GM18498 (cell line): ENCODE results near the gene SLC46A2.
A peak's percentile ranks its signal among the peaks of the same experiment; 100 is the strongest.

Experiments used
- ATAC-seq: cut with Tn5 transposase; IDR thresholded peaks from one replicate; pipeline ENCODE4 v1.9.1; 2021; ENCODE audit warnings: mild to moderate bottlenecking, moderate library complexity; ENCODE audit not compliant: unreplicated experiment

The SLC46A2 gene

GRCh38 chr9:112890106-112891081 is at the start of gene SLC46A2:
SLC46A2 (minus strand) TSS chr9:112890876; CDS start chr9:112890681, 195 bp downstream.
- ATAC-seq, result no peak

GRCh38 chr9:112939418-112939817 is 48.7 kb upstream of the SLC46A2 start:
- no peak for ATAC-seq

GRCh38 chr9:112933696-112934095 is 43.0 kb upstream of the SLC46A2 start:
- no peak for ATAC-seq

- ATAC-seq, result no peak
Observed at GRCh38 chr9:112925058-112925641, 34.5 kb upstream of the SLC46A2 start.

- ATAC-seq, result peak; percentile 70
Observed at GRCh38 chr9:112921549-112921948, 30.9 kb upstream of the SLC46A2 start.

- ATAC-seq, result no peak
Observed at GRCh38 chr9:112917987-112918362, 27.3 kb upstream of the SLC46A2 start.

GRCh38 chr9:112917047-112917986 is 26.6 kb upstream of the SLC46A2 start:
- no peak for ATAC-seq

- ATAC-seq, result no peak
Observed at GRCh38 chr9:112914524-112914923, 23.8 kb upstream of the SLC46A2 start.

GRCh38 chr9:112913326-112913725 is 22.6 kb upstream of the SLC46A2 start:
- no peak for ATAC-seq

GRCh38 chr9:112912636-112913035 is 22.0 kb upstream of the SLC46A2 start:
- no peak for ATAC-seq

GRCh38 chr9:112911736-112912135 is 21.1 kb upstream of the SLC46A2 start:
- ATAC-seq, result no peak

GRCh38 chr9:112905084-112905483 is 14.4 kb upstream of the SLC46A2 start:
- ATAC-seq, result no peak

GRCh38 chr9:112900901-112901300 is 10.2 kb upstream of the SLC46A2 start:
- no peak for ATAC-seq

GRCh38 chr9:112900488-112900887 is 9.8 kb upstream of the SLC46A2 start:
- no peak for ATAC-seq

GRCh38 chr9:112898872-112899311 is 8.2 kb upstream of the SLC46A2 start:
- ATAC-seq, result no peak

GRCh38 chr9:112896131-112896530 is 5.5 kb upstream of the SLC46A2 start:
- no peak for ATAC-seq

- ATAC-seq, result no peak
Observed at GRCh38 chr9:112894699-112895098, 4.0 kb upstream of the SLC46A2 start.

GRCh38 chr9:112894041-112894440 is 3.4 kb upstream of the SLC46A2 start:
- no peak for ATAC-seq

GRCh38 chr9:112892981-112893380 is 2.3 kb upstream of the SLC46A2 start:
- ATAC-seq, result no peak

- no peak for ATAC-seq
Observed at GRCh38 chr9:112891521-112891920, 845 bp upstream of the SLC46A2 start.

- ATAC-seq, result no peak
Observed at GRCh38 chr9:112887381-112887780, 3.3 kb downstream of the SLC46A2 start.
